Naive B cell (primary cell): ENCODE measurements around the gene RUFY1. TPM values are rescaled to one million over a fixed set of nuclear protein-coding genes. Genes with fewer than 3 reads are reported as not detected.
"Not testable (repeated sequence)": the region's sequence is repeated elsewhere in the genome, so short reads cannot be mapped to it uniquely, and the experiment has no call there.

Experiments
- ATAC-seq, 2 donors: fragments of 150-1000 bp; cut with Tn5 transposase; 2 replicates each; pipeline ENCODE4 v1.10.0; 2021; ENCODE audit warnings: low read depth in 2 of 2, mild to moderate bottlenecking in 2 of 2, moderate library complexity in 2 of 2
- DNase-seq: peaks from one replicate; pipeline ENCODE4 v3.0.0; 2022
- H3K27ac Mint-ChIP-seq, 6 donors: one replicate each; pipeline ENCODE4 v1.8.0; 2020 to 2022; ENCODE audit warnings: mild to moderate bottlenecking in 6 of 6, mixed read lengths in 6 of 6, moderate library complexity in 5 of 6, inconsistent platforms in 2 of 6
- H3K27me3 Mint-ChIP-seq, 3 donors: one replicate each; pipeline ENCODE4 v1.8.0; 2021 to 2022; ENCODE audit warnings: mixed read lengths in 3 of 3, mild to moderate bottlenecking in 1 of 3
- H3K36me3 Mint-ChIP-seq, 2 donors: one replicate each; pipeline ENCODE4 v1.8.0; 2020 to 2022; ENCODE audit warnings: mixed read lengths in 2 of 2, inconsistent platforms in 1 of 2, mild to moderate bottlenecking in 1 of 2
- H3K4me1 Mint-ChIP-seq, 3 donors: one replicate each; pipeline ENCODE4 v1.8.0; 2020 to 2022; ENCODE audit warnings: mixed read lengths in 3 of 3, inconsistent platforms in 1 of 3, mild to moderate bottlenecking in 1 of 3, moderate library complexity in 1 of 3
- H3K4me3 Mint-ChIP-seq, 8 donors: one replicate each; pipeline ENCODE4 v1.8.0; 2020 to 2022; ENCODE audit warnings: mild to moderate bottlenecking in 8 of 8, mixed read lengths in 8 of 8, moderate library complexity in 8 of 8, inconsistent platforms in 2 of 8
- H3K9me3 Mint-ChIP-seq, 7 donors: one replicate each; pipeline ENCODE4 v1.8.0; 2020 to 2022; ENCODE audit warnings: mixed read lengths in 7 of 7, mild to moderate bottlenecking in 5 of 7, inconsistent platforms in 2 of 7, moderate library complexity in 1 of 7
- polyA plus RNA-seq, 6 donors: library from polyadenylated mRNA; unstranded; fragments of 300-500 nt; fragmentation: Illumina TruSeq; gene quantifications; one replicate each; pipeline ENCODE4 v1.2.3, GENCODE V29; 2021; ENCODE audit warnings: low read depth in 6 of 6

RUFY1 gene, protein sequence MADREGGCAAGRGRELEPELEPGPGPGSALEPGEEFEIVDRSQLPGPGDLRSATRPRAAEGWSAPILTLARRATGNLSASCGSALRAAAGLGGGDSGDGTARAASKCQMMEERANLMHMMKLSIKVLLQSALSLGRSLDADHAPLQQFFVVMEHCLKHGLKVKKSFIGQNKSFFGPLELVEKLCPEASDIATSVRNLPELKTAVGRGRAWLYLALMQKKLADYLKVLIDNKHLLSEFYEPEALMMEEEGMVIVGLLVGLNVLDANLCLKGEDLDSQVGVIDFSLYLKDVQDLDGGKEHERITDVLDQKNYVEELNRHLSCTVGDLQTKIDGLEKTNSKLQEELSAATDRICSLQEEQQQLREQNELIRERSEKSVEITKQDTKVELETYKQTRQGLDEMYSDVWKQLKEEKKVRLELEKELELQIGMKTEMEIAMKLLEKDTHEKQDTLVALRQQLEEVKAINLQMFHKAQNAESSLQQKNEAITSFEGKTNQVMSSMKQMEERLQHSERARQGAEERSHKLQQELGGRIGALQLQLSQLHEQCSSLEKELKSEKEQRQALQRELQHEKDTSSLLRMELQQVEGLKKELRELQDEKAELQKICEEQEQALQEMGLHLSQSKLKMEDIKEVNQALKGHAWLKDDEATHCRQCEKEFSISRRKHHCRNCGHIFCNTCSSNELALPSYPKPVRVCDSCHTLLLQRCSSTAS
- 10 to 100 TPM; 12.9 to 63.5 (median 42.2) TPM for polyA plus RNA-seq

DNA sequence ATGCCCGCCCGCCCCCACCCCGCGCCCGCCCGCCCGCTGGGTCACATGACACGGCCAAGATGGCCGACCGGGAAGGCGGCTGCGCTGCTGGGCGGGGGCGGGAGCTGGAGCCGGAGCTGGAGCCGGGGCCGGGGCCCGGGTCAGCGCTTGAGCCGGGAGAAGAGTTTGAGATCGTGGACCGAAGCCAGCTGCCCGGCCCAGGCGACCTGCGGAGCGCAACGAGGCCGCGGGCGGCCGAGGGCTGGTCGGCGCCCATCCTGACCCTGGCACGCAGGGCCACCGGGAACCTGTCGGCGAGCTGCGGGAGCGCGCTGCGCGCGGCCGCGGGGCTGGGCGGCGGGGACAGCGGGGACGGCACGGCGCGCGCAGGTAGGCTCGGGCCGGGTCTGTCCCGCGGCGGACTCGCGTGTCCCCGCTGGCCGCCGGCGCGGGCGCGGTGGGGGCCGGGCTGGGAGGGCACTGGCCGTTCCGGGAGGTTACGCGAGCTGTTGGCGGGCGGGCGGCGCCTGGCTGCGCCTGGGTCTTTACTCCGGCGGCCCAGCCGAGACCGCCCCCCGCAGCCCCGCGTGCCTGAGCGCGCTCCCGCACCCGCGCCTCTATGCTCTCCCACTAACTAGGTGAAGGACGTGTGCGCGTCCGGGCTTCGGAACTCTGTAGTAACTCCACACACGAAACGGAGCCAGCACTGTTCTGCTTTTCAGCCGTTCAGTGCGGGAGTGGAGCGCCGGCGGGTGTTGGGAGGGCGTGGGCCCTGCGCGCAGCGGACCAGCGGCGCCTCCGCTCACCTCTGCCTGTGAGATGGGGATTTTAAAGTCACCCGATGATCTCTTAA lies at the start of gene RUFY1:
Gene RUFY1, plus strand, starts transcription at position 44 of the 832 bp plus-strand sequence. Its CDS starts 16 bp downstream, at position 60.
- DNase-seq: peak; percentile 81
- Mint-ChIP-seq H3K9me3 (no peaks in the 10 kb centered on the region), H3K36me3 (no peaks in the 10 kb centered on the region), H3K4me3 (peak within 1 kb of the TSS; percentile 95 to 100 (median 99)), H3K27ac (peak within 1 kb of the TSS; percentile 95 to 100 (median 100)), H3K27me3 (no peaks in the 10 kb centered on the region), H3K4me1 (peaks cover 29 to 71% (median 31%) of the 10 kb centered on the region in 3 donors)
- ATAC-seq: peak; percentile 70 to 75

DNA sequence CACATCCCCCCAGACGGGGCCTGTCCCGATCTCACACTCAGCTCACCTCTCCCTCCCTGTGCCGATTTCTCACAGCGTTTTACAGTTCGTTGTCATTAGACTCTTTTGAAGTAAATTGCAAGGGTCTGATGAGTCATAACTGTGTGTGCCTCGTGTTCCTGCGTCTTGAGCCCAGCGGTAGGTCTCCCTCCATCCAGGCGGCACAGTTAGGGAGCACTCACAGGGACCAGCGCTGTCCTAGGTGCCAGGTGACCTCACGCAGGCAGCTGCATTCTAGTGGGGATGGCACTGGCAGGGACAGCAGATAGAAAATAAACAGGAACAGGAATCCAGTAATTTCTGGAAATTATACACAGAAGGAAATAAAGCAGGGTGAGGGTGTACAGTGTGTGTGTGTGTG lies 48.4 kb upstream of the RUFY1 start:
- not testable (repeated sequence) for H3K4me1 Mint-ChIP-seq
- H3K9me3 Mint-ChIP-seq: peaks cover 0 to 18% (median 4%) of the 10 kb centered on the region in 7 donors

DNA sequence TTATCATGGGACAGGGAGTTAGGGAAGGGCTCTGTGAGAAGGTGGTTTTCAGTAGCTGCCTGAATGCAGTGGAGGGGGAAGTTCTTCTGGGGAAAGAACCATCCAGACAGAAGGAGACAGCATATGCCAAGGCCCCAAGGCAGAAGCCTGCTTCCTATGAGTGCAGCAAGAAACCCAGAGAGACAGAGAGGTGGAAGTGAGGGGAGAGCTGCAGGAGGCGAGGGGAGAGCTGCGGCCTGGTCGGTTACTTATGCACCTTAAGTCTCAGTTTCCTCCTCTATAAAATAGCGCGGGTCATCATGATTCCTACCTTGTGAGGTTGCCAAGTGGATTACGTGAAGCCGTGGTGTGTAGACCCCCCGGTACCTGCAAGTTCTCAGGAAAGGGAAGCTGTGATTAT lies 47.9 kb upstream of the RUFY1 start:
- not testable (repeated sequence) for H3K36me3 Mint-ChIP-seq, H3K27ac Mint-ChIP-seq, DNase-seq, H3K4me3 Mint-ChIP-seq, H3K4me1 Mint-ChIP-seq, ATAC-seq, H3K27me3 Mint-ChIP-seq
- peaks cover 0 to 18% (median 4%) of the 10 kb centered on the region in 7 donors for H3K9me3 Mint-ChIP-seq

More for the DNA sequence above, 48.4 kb upstream of the RUFY1 start:
- ATAC-seq, H3K27me3 Mint-ChIP-seq, H3K27ac Mint-ChIP-seq, DNase-seq, H3K4me3 Mint-ChIP-seq, H3K36me3 Mint-ChIP-seq: not testable (repeated sequence)

DNA sequence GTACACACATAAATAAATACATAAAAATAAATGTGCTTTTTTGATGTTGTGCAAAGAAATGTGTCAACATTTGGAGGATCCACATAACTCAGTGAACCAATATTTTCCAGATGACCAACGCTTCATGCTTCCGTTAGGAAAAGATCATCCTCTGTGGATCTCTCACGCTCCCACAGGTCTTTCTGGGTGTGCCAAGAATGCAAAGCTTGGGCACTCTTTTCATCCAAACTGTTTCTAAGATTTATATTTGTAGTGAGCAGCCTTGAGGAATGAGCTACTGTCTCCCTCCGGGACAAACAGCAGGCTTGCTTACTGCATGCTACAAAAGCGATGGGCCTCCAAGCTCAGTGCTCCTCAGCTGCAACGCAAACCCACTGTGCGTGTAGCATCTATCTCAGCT lies 46.2 kb upstream of the RUFY1 start:
- Mint-ChIP-seq H3K4me1 (peaks cover 4 to 16% (median 16%) of the 10 kb centered on the region in 3 donors), H3K9me3 (peaks cover 0 to 18% (median 4%) of the 10 kb centered on the region in 7 donors), H3K36me3 (no peaks in the 10 kb centered on the region), H3K27ac (no peak overlapping the region), H3K27me3 (no peaks in the 10 kb centered on the region), H3K4me3 (no peak overlapping the region)
- no peak for ATAC-seq
- no peak for DNase-seq

DNA sequence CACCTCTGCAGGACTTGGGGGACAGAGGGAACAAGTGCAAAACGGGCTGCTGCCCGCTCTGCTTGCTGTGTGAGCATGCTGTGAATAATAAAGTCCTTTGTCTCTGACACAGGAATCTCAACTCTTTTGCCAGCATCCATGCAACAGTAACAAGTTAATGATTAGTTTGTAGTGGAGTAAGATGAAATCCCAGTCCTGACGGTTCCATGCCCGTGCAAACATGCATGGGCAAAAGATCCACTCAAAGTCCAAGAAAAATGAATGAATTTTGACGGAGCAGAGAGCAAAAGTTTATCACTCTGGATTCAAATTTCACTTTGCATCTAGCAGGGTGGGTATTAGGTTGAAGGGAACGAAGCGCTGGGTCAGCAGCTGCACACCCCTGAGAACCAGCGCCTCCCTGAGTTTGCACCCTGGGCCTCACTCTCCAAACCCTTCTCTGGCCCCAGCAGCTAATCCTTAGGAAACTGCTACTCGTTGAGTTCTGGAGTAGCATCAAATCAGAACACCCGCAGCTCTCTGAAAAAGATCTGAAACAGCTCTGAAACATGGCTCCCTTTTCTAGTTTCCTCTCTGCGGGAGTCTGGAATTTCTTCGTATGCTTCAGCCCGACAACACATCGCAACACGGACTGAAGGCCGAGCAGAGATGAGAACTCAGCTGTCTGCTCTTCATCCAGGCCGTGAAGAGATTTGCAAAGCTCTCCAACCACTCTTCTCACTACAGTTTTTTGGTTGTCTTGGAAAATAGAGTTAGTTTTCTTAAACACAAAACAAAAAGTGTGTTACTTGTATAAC lies 45.6 kb upstream of the RUFY1 start:
- no peak for DNase-seq
- peaks cover 7 to 22% (median 22%) of the 10 kb centered on the region in 3 donors for H3K4me1 Mint-ChIP-seq
- no peaks in the 10 kb centered on the region for H3K27me3 Mint-ChIP-seq
- no peaks in the 10 kb centered on the region for H3K36me3 Mint-ChIP-seq
- H3K9me3 Mint-ChIP-seq: peaks cover 0 to 18% (median 4%) of the 10 kb centered on the region in 7 donors
- no peak overlapping the region for H3K27ac Mint-ChIP-seq
- no peak overlapping the region for H3K4me3 Mint-ChIP-seq
- ATAC-seq: no peak

DNA sequence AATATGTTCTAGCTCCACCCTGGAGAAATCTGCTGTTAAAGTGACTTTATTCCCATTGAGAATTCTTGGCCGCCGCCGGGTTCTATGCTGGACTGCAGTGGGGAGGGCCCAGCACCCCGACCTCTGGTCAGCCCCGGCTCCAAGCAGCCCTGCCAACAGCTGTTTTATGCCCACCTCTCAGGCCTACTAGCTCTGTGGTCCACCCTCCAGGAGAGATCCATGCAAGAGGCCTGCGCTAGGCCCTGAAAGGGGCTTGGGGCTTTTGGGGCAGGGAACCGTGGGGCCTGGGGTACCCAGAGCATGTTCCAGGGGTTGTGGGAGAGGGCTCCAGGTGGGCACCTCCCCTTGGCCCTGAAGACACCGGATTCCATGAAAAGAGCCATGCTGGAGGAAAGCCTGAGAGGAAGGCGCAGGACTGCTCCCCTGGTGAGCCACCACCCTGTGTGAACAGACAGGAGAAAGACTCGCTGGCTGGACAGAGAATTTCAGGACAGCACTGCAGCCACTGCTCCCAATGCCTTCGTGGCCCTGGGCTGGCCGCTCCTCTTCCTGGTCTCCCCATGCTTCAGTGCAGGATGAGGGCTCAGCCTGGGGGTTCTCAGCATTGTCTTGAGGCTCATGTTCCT lies 44.6 kb upstream of the RUFY1 start:
- Mint-ChIP-seq H3K27ac (peak overlapping the region in 1 of 6 donors; percentile 56), H3K9me3 (peaks cover 0 to 11% (median 1%) of the 10 kb centered on the region in 7 donors), H3K36me3 (no peaks in the 10 kb centered on the region), H3K27me3 (no peaks in the 10 kb centered on the region), H3K4me1 (peaks cover 11 to 26% (median 24%) of the 10 kb centered on the region in 3 donors), H3K4me3 (no peak overlapping the region)
- DNase-seq: no peak
- ATAC-seq: no peak

DNA sequence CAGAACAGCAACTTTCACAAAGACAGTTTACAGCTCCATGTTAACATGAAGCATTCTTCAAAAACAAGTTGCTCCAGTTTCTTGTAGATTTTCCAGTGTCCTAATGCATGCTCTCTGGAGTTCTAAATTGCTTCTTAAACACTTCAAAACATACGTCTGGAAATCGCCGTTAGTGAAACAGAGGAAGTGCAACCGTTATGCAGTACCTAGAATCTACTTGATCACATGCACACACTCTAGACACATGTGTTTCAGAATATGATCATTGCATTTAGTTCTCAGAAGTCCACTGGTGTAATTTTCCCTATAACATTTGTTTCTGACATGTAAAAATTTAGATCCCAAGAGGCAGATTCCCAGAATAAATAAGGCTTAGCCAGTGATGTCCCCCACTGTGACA lies 41.1 kb upstream of the RUFY1 start:
- H3K4me3 Mint-ChIP-seq: no peak overlapping the region
- DNase-seq: no peak
- H3K4me1 Mint-ChIP-seq: peaks cover 11 to 26% (median 24%) of the 10 kb centered on the region in 3 donors
- no peaks in the 10 kb centered on the region for H3K27me3 Mint-ChIP-seq
- H3K27ac Mint-ChIP-seq: no peak overlapping the region
- no peaks in the 10 kb centered on the region for H3K9me3 Mint-ChIP-seq
- H3K36me3 Mint-ChIP-seq: no peaks in the 10 kb centered on the region
- ATAC-seq: peak in 1 of 2 donors; percentile 55

DNA sequence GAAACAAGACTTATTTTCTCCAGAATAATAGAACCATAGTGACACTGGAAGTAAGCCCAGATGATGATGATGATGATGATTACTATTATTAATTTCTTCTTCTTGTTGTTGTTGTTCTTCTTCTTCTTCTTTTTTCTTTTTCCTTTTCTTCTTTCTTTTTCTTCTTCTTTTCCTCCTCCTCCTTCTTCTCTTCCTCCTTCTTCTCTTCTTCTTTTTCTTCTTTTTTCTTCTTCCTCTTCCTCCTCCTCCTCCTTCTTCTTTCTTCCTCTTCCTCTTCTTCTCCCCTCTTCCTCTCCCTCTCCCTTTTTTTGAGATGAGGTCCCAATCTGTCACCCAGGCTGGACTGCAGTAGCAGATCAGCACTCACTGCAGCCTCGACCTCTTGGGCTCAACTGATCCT lies 40.5 kb upstream of the RUFY1 start:
- Mint-ChIP-seq H3K9me3 (no peaks in the 10 kb centered on the region), H3K27ac (no peak overlapping the region), H3K27me3 (no peaks in the 10 kb centered on the region), H3K36me3 (no peaks in the 10 kb centered on the region), H3K4me1 (peaks cover 11 to 26% (median 24%) of the 10 kb centered on the region in 3 donors), H3K4me3 (no peak overlapping the region)
- DNase-seq: no peak
- no peak for ATAC-seq

DNA sequence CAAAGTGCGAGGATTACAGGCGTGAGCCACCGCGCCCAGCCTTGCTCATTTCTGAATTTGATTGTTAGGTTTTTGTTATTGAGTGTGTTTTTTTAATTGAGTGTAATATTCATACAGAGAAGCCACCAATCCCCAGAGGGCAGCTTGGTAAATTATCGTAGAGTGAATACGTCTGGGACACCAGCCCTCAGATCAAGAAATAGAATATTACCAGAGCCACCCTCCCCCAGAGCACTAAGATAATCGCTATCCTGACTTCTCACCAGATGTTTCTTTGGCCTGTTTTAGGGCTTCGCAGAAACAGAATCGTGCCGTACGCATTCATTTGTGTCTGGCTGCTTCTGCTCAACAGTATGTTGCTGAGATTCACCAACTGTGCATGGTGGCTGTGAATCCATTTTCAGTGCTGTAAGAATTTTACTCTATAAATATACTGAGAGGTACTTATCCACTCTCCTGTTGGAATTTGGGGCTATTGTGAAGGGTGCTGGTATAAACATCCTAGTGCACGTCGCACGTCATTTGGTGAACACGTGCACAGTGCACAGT lies 37.8 kb upstream of the RUFY1 start:
- Mint-ChIP-seq H3K27ac (peak overlapping the region in 1 of 6 donors; percentile 36), H3K4me1 (peaks cover 11 to 26% (median 24%) of the 10 kb centered on the region in 3 donors), H3K4me3 (no peak overlapping the region), H3K36me3 (no peaks in the 10 kb centered on the region), H3K27me3 (peaks cover 0 to 5% (median 4%) of the 10 kb centered on the region in 3 donors), H3K9me3 (no peaks in the 10 kb centered on the region)
- ATAC-seq (no peak), DNase-seq (no peak)

DNA sequence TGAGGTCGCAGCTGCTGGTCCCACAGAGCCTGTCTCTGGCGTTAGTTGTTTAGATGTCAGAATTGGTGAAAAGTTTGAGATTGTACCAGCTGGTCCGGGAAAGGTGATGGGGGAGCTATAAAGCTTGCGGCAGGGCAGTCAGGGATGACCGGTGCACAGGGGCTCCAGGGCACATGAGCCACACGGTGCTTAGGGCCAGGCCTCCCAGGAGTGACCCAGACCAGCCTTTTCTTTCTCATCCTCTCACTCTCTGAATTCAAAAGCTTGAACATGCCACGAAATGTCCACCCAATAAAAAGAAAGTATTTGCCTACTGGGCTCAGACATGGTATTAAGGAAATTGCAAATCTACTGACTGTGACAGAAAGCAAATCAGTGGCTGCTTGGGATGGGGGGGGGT lies 34.9 kb upstream of the RUFY1 start:
- not testable (repeated sequence) for H3K9me3 Mint-ChIP-seq, H3K27me3 Mint-ChIP-seq, DNase-seq, H3K27ac Mint-ChIP-seq, H3K4me1 Mint-ChIP-seq, ATAC-seq, H3K4me3 Mint-ChIP-seq, H3K36me3 Mint-ChIP-seq

DNA sequence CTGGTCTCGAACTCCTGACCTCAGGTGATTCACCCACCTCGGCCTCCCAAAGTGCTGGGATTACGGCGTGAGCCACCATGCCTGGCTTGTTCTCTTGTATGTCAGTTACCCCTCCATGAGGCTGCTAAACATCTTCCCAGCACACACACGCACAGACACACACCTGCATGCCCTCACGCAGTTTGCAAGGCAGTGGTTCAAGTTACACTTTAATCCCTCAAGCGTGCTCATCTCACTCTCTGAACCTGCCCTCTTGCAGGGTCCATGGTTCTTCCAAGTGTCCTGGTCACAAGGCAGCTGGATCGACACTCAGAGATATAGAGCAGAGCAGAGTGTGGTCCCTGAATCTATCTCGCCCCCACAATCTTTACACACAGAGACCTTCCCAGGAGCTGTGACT lies 34.1 kb upstream of the RUFY1 start:
- no peaks in the 10 kb centered on the region for H3K36me3 Mint-ChIP-seq
- peaks cover 0 to 3% (median 3%) of the 10 kb centered on the region in 3 donors for H3K4me1 Mint-ChIP-seq
- H3K9me3 Mint-ChIP-seq: peaks cover 0 to 4% (median 2%) of the 10 kb centered on the region in 7 donors
- no peak overlapping the region for H3K27ac Mint-ChIP-seq
- no peak overlapping the region for H3K4me3 Mint-ChIP-seq
- peaks cover 0 to 5% (median 4%) of the 10 kb centered on the region in 3 donors for H3K27me3 Mint-ChIP-seq
- ATAC-seq (no peak), DNase-seq (no peak)

DNA sequence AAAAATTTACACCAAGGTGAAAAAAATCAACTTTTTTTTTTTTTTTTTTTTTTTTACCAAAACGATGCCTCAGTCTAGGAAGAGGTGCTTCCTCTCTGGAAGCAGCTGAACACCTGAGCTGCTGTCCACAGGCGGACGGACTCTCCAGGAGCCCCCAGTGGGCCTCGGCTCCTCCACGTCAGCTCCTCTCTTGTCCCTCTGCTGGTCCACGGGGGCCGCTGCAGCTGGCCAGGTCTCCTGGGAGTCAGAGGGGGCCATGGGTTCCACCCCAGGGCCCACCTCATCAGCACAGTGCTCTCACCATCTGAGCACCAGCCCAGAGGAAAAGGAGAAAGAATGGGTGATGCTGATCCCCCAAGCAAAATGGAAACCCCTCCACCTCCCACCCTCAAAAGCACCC lies 32.6 kb upstream of the RUFY1 start:
- not testable (repeated sequence) for ATAC-seq, H3K9me3 Mint-ChIP-seq, H3K4me1 Mint-ChIP-seq, H3K27ac Mint-ChIP-seq, H3K4me3 Mint-ChIP-seq, DNase-seq, H3K36me3 Mint-ChIP-seq, H3K27me3 Mint-ChIP-seq
